GM18505 (cell line): ENCODE data around the gene OGDH.

Experiments used
- ATAC-seq: cut with Tn5 transposase; IDR thresholded peaks from one replicate; pipeline ENCODE4 v1.9.1; 2021; ENCODE audit not compliant: unreplicated experiment
- POLR2A ChIP-seq: IDR thresholded peaks from 4 replicates; pipeline ENCODE4 v1.6.1; 2011; ENCODE audit warnings: borderline replicate concordance; ENCODE audit not compliant: insufficient read depth, insufficient read length; ENCODE audit errors: extremely low read depth

OGDH gene

GRCh38 chr7:44645254-44645653, 38.8 kb downstream of the OGDH start:
- ATAC-seq = no peak
- no peak for TF ChIP-seq POLR2A

- no peak for ATAC-seq
- no peak for TF ChIP-seq POLR2A
Observed at GRCh38 chr7:44645696-44646095, 39.3 kb downstream of the OGDH start.

GRCh38 chr7:44646176-44646920, 39.9 kb downstream of the OGDH start:
- no peak for TF ChIP-seq POLR2A
- no peak for ATAC-seq

- no peak for ATAC-seq
Observed at GRCh38 chr7:44646921-44647636, 40.7 kb downstream of the OGDH start.

GRCh38 chr7:44647981-44648714, 41.7 kb downstream of the OGDH start:
- TF ChIP-seq POLR2A = no peak
- no peak for ATAC-seq

More at GRCh38 chr7:44646921-44647636, 40.7 kb downstream of the OGDH start:
- no peak for TF ChIP-seq POLR2A

DNA sequence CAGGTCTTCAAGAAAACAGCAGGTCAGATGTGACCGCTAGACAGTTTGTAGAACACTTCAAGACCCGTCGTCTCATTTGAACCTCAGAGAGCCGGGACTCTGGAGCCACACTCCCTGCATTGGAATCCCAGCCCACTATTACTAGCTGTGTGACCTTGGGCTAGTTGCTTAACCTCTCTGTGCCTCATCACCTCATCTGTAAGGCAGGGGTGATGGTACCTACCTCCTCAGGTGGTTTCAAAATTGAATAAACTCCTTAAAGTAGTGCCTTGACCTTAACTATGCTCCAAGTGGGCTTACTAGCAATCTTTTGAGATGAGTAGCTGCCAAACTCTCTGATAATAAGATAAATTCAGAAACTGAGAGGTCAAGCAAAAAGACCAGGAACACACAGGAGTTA, 43.8 kb downstream of the OGDH start:
- no peak for ATAC-seq
- TF ChIP-seq POLR2A = no peak

DNA sequence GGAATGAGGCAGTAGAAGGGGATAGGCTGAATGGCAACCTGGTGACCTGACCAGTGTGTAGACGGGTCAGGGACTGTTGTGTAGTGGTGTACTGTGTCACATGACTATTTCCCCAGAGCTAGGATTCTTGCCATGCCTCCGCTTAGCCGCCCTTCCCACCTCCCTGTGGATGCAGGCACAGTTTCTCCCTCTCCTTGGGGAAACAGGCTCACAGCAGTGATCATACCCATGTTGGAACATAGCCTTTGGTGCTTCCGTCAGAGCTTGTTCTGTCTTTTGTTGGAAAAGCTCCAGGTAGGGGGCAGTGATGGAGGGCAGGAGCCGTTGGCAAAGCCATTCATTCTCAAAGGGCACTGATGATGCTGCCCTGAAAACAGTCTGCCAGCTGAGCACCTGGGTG, 44.3 kb downstream of the OGDH start:
- no peak for TF ChIP-seq POLR2A
- no peak for ATAC-seq

GRCh38 chr7:44652535-44652934, 46.1 kb downstream of the OGDH start:
- TF ChIP-seq POLR2A = no peak
- ATAC-seq = no peak

GRCh38 chr7:44654255-44654796, 47.9 kb downstream of the OGDH start:
- TF ChIP-seq POLR2A = no peak
- no peak for ATAC-seq

GRCh38 chr7:44655341-44655740, 48.9 kb downstream of the OGDH start:
- ATAC-seq = no peak
- TF ChIP-seq POLR2A = no peak

DNA sequence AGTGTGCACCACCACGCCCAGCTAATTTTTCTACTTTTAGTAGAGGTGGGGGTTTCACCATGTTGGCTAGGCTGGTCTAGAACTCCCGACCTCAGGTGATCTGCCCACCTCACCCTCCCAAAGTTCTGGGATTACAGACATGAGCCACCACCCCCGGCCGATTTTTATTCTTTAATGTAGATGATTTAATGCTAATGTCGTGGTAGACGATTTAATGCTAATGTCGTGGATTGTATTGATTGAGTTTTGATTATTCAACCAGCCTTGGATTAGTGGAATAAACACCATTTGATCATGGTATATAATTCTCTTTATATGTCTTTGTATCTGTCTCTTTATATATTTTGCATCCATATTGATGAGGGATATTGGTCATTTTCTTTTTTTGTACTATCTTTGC, 52.6 kb downstream of the OGDH start:
- no peak for TF ChIP-seq POLR2A
- no peak for ATAC-seq

DNA sequence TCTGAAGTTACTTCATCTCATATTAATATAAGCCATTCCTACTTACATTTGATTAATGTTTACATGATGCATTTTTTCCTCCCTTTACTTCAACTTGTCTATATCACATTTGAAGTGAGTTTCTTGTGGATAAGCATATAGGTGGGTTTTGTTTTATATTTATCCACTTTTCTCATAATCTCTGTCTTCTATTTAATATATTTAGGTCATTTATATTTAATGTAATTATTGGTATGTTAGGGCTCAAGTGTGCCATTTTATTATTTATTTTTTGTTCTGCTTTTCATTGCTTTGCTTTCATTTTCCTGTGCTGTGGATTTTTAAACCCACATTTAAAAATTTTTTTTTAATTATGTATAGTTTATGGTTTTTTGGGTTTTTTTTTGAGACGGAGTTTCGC, 54.8 kb downstream of the OGDH start:
- TF ChIP-seq POLR2A = no peak

GRCh38 chr7:44664780-44665461, 58.5 kb downstream of the OGDH start:
- no peak for TF ChIP-seq POLR2A

More for the DNA sequence above, 54.8 kb downstream of the OGDH start:
- no peak for ATAC-seq

More at GRCh38 chr7:44664780-44665461, 58.5 kb downstream of the OGDH start:
- no peak for ATAC-seq
